ENCODE measurements around the gene RPUSD3.

DNA sequence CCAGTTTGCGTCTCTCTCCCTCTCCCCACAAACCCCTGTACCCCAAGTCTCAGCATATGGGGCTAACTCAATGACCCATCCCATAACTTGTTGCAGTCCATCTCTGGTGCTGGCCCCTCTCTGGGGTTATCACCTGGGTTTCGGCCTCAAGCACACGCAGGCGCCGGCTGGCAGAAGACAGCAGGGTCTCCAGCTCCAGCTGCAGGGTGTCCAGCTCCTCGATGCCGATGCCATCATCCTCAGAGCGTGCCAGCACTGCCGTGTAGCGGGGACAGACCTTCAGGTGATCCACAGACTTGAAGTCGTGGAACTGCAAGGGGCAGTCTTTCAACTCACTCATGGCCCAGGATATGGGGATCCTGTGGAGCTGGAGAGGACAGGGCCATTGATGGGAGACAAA is 52.7 kb downstream of the RPUSD3 start:
- no peak for TF ChIP-seq ZFP69B (tag by site-specific recombination; IDR thresholded peaks at IDR 0.05)
- TF ChIP-seq ZNF214 (tag by site-specific recombination; IDR thresholded peaks at IDR 0.05; ENCODE audit: borderline replicate concordance): no peak
- TF ChIP-seq, protein P1, sequence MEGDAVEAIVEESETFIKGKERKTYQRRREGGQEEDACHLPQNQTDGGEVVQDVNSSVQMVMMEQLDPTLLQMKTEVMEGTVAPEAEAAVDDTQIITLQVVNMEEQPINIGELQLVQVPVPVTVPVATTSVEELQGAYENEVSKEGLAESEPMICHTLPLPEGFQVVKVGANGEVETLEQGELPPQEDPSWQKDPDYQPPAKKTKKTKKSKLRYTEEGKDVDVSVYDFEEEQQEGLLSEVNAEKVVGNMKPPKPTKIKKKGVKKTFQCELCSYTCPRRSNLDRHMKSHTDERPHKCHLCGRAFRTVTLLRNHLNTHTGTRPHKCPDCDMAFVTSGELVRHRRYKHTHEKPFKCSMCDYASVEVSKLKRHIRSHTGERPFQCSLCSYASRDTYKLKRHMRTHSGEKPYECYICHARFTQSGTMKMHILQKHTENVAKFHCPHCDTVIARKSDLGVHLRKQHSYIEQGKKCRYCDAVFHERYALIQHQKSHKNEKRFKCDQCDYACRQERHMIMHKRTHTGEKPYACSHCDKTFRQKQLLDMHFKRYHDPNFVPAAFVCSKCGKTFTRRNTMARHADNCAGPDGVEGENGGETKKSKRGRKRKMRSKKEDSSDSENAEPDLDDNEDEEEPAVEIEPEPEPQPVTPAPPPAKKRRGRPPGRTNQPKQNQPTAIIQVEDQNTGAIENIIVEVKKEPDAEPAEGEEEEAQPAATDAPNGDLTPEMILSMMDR (tag by site-specific recombination; IDR thresholded peaks at IDR 0.05): no peak
- TF ChIP-seq KLF10 (tag by site-specific recombination; IDR thresholded peaks at IDR 0.05): no peak
- no peak for TF ChIP-seq ZNF302 (tag by site-specific recombination; IDR thresholded peaks at IDR 0.05; ENCODE audit: low read depth)
- TF ChIP-seq, protein P2, sequence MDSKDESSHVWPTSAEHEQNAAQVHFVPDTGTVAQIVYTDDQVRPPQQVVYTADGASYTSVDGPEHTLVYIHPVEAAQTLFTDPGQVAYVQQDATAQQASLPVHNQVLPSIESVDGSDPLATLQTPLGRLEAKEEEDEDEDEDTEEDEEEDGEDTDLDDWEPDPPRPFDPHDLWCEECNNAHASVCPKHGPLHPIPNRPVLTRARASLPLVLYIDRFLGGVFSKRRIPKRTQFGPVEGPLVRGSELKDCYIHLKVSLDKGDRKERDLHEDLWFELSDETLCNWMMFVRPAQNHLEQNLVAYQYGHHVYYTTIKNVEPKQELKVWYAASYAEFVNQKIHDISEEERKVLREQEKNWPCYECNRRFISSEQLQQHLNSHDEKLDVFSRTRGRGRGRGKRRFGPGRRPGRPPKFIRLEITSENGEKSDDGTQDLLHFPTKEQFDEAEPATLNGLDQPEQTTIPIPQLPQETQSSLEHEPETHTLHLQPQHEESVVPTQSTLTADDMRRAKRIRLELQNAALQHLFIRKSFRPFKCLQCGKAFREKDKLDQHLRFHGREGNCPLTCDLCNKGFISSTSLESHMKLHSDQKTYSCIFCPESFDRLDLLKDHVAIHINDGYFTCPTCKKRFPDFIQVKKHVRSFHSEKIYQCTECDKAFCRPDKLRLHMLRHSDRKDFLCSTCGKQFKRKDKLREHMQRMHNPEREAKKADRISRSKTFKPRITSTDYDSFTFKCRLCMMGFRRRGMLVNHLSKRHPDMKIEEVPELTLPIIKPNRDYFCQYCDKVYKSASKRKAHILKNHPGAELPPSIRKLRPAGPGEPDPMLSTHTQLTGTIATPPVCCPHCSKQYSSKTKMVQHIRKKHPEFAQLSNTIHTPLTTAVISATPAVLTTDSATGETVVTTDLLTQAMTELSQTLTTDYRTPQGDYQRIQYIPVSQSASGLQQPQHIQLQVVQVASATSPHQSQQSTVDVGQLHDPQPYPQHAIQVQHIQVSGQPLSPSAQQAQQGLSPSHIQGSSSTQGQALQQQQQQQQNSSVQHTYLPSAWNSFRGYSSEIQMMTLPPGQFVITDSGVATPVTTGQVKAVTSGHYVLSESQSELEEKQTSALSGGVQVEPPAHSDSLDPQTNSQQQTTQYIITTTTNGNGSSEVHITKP (tag by site-specific recombination; IDR thresholded peaks at IDR 0.05): no peak
- TF ChIP-seq ZNF549 (tag by site-specific recombination; IDR thresholded peaks at IDR 0.05): no peak
- no peak for TF ChIP-seq KLF16 (tag by site-specific recombination; IDR thresholded peaks at IDR 0.05)
- TF ChIP-seq OSR2 (tag by site-specific recombination; IDR thresholded peaks at IDR 0.05): no peak
- TF ChIP-seq ZNF571 (tag by site-specific recombination; IDR thresholded peaks at IDR 0.05): no peak
- TF ChIP-seq GLI4 (tag by site-specific recombination; IDR thresholded peaks at IDR 0.05): no peak
- no peak for TF ChIP-seq ZNF24 (tag by site-specific recombination; IDR thresholded peaks at IDR 0.05)

Data from HEK293 (cell line).